HEK293 (cell line): ENCODE results near the gene B4GALT6.

ENCODE experiments used
- CTCF ChIA-PET: fragments of 350-600 bp; formaldehyde crosslinking; extraction: SDS; loops from one replicate; lab custom pipeline; 2021; ENCODE audit warnings: antibody characterized with exemption; lab: Yijun Ruan, JAX
- POLR2A ChIA-PET: fragments of 300-600 bp; formaldehyde crosslinking; extraction: SDS; loops from one replicate; lab custom pipeline; 2020; ENCODE audit warnings: antibody characterized with exemption, inconsistent platforms; lab: Yijun Ruan, JAX
- H3K27ac ChIP-seq: fragments of 200-500 bp; sonication (Bioruptor generic); 2 replicates; pipeline ENCODE4 v1.5.1; 2014; ENCODE audit warnings: low read depth, low read length, control low read depth, inconsistent platforms; ENCODE audit errors: extremely low read depth
- H3K36me3 ChIP-seq, 2 experiments: fragments of 200-500 bp in 1 of 2; sonication (Bioruptor generic) in 1 of 2; 1 replicate in 1 of 2; 2 replicates in 1 of 2; pipeline ENCODE4 v1.5.1; 2014 to 2017; ENCODE audit warnings: inconsistent platforms in 2 of 2, low read length in 2 of 2; ENCODE audit not compliant: control insufficient read depth in 2 of 2, insufficient read depth in 1 of 2
- H3K4me1 ChIP-seq: fragments of 200-500 bp; sonication (Bioruptor generic); 2 replicates; pipeline ENCODE4 v1.5.1; 2014; ENCODE audit warnings: mild to moderate bottlenecking, low read length, inconsistent platforms; ENCODE audit not compliant: control insufficient read depth, insufficient read depth
- H3K4me3 ChIP-seq: 2 replicates; pipeline ENCODE4 v1.5.1; 2011; ENCODE audit warnings: low read depth, mild to moderate bottlenecking, control low read depth, low read length, moderate library complexity
- H3K9me3 ChIP-seq: fragments of 200-500 bp; sonication (Bioruptor generic); 2 replicates; pipeline ENCODE4 v1.5.1; 2014; ENCODE audit warnings: low read depth, low read length, inconsistent platforms; ENCODE audit not compliant: control insufficient read depth, insufficient read depth
- KLF10 ChIP-seq: fragments of 450-650 bp; IDR thresholded peaks from 2 replicates; pipeline ENCODE4 v1.5.1; 2018; ENCODE audit warnings: missing biosample characterization, mild to moderate bottlenecking, missing genetic modification characterization
- KLF7 ChIP-seq: fragments of 450-650 bp; formaldehyde crosslinking; IDR thresholded peaks from 2 replicates; pipeline ENCODE4 v1.5.1; 2016; ENCODE audit warnings: missing biosample characterization, missing genetic modification characterization, borderline replicate concordance
- MEIS1 ChIP-seq: sonication (generic); formaldehyde crosslinking; IDR thresholded peaks from 2 replicates; pipeline ENCODE4 v1.8.1; 2022; ENCODE audit warnings: missing genetic modification reagents, mild to moderate bottlenecking, borderline replicate concordance
- SETDB1 ChIP-seq: IDR thresholded peaks from one replicate; pipeline ENCODE4 v1.6.1; 2017; ENCODE audit warnings: mild to moderate bottlenecking, low read length, moderate library complexity, mixed read lengths; ENCODE audit not compliant: insufficient read length
- ZBTB8A ChIP-seq: fragments of 450-650 bp; formaldehyde crosslinking; IDR thresholded peaks from 2 replicates; pipeline ENCODE4 v1.5.1; 2016; ENCODE audit warnings: missing biosample characterization, missing genetic modification characterization
- ZNF140 ChIP-seq: fragments of 450-650 bp; formaldehyde crosslinking; IDR thresholded peaks from 2 replicates; pipeline ENCODE4 v1.5.1; 2016; ENCODE audit warnings: missing biosample characterization, missing genetic modification characterization
- ZNF585B ChIP-seq: fragments of 450-650 bp; formaldehyde crosslinking; IDR thresholded peaks from 2 replicates; pipeline ENCODE4 v1.5.1; 2016; ENCODE audit warnings: missing biosample characterization, missing genetic modification characterization
- ZNF654 ChIP-seq: fragments of 450-650 bp; formaldehyde crosslinking; IDR thresholded peaks from 2 replicates; pipeline ENCODE4 v1.5.1; 2016; ENCODE audit warnings: low read depth, missing biosample characterization, missing genetic modification characterization
- ZNF664 ChIP-seq: fragments of 450-650 bp; formaldehyde crosslinking; IDR thresholded peaks from 2 replicates; pipeline ENCODE4 v1.5.1; 2016; ENCODE audit warnings: missing biosample characterization, missing genetic modification characterization
- ZNF670 ChIP-seq: fragments of 450-650 bp; formaldehyde crosslinking; IDR thresholded peaks from 2 replicates; pipeline ENCODE4 v1.5.1; 2016; ENCODE audit warnings: missing biosample characterization, missing genetic modification characterization, low read depth
- ZNF776 ChIP-seq: fragments of 450-650 bp; formaldehyde crosslinking; IDR thresholded peaks from 2 replicates; pipeline ENCODE4 v1.5.0; 2017; ENCODE audit warnings: missing biosample characterization, missing genetic modification characterization, borderline replicate concordance
- ZNF785 ChIP-seq: fragments of 450-650 bp; formaldehyde crosslinking; IDR thresholded peaks from 2 replicates; pipeline ENCODE4 v1.5.1; 2016; ENCODE audit warnings: missing biosample characterization, missing genetic modification characterization
- TF ChIP-seq, protein P1 (sequence below): fragments of 450-650 bp; formaldehyde crosslinking; IDR thresholded peaks from 2 replicates; pipeline ENCODE4 v1.5.1; 2017; ENCODE audit warnings: missing biosample characterization, missing genetic modification characterization
- TF ChIP-seq, protein P2 (sequence below): fragments of 450-650 bp; IDR thresholded peaks from 2 replicates; pipeline ENCODE4 v1.5.1; 2018; ENCODE audit warnings: missing biosample characterization, missing genetic modification characterization
- TF ChIP-seq, protein P3 (sequence below): fragments of 450-650 bp; formaldehyde crosslinking; IDR thresholded peaks from 2 replicates; pipeline ENCODE4 v1.5.1; 2016; ENCODE audit warnings: missing biosample characterization, missing genetic modification characterization
- TF ChIP-seq, protein P4 (sequence below): fragments of 450-650 bp; formaldehyde crosslinking; IDR thresholded peaks from 2 replicates; pipeline ENCODE4 v1.5.1; 2017; ENCODE audit warnings: missing biosample characterization, missing genetic modification characterization
- TF ChIP-seq, protein P5 (sequence below): fragments of 450-650 bp; formaldehyde crosslinking; IDR thresholded peaks from 2 replicates; pipeline ENCODE4 v1.5.1; 2016; ENCODE audit warnings: missing biosample characterization, missing genetic modification characterization

Gene B4GALT6

DNA sequence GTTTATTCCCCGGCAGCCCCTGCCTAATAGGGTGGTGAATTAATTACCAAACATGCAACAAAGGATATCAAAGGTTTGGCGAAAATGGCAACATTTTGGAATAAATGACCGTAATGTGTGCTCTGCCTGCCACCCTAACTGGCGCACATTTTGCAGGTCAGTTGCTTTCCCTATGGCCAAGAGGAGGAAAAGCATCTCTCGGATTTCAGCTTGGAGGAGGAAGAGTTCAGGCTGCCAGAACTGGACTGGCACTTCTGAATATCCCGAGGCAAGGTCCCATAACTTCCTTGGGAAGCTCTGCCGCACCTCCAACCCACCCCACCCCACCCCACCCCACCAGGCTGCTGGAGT lies 39.2 kb upstream of the B4GALT6 start (continued):
- TF ChIP-seq, protein P1, sequence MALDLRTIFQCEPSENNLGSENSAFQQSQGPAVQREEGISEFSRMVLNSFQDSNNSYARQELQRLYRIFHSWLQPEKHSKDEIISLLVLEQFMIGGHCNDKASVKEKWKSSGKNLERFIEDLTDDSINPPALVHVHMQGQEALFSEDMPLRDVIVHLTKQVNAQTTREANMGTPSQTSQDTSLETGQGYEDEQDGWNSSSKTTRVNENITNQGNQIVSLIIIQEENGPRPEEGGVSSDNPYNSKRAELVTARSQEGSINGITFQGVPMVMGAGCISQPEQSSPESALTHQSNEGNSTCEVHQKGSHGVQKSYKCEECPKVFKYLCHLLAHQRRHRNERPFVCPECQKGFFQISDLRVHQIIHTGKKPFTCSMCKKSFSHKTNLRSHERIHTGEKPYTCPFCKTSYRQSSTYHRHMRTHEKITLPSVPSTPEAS, result no peak

DNA sequence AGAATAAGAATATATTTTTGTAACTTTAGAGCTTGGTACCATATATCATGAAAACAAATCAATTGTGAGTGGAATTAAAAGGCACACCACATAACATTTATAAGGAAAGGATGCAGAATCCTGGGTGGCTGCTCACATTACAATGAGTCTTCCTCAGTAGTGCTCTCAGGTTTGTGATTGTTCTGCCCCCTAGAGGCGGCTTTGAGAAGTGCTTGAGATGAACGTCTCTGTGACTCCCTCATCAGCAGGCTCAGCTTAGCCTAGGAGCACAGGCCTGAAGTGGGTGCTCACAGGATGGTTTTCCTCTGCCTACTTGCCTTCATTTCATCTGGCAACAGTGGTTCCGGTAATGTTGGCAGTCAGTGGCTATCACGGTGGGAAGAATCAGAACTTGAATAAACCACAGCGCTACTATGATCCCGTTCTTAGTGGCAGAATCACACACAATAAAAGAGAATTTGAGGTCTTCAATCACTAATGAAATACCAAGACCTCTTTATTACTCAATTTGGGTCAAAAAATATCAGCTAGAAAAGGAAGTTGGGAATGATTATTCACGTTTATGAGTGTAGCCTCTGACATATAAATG lies 38.1 kb upstream of the B4GALT6 start:
- POLR2A ChIA-PET, result no interaction called here
- CTCF ChIA-PET, result interaction anchor here (0.5 to 4.9 kb wide), 61 partner anchors 9 to 1705 kb away, joined by 3 to 80 read pairs (median 4); partner anchors contain the start of gene B4GALT6
- TF ChIP-seq, protein P2, sequence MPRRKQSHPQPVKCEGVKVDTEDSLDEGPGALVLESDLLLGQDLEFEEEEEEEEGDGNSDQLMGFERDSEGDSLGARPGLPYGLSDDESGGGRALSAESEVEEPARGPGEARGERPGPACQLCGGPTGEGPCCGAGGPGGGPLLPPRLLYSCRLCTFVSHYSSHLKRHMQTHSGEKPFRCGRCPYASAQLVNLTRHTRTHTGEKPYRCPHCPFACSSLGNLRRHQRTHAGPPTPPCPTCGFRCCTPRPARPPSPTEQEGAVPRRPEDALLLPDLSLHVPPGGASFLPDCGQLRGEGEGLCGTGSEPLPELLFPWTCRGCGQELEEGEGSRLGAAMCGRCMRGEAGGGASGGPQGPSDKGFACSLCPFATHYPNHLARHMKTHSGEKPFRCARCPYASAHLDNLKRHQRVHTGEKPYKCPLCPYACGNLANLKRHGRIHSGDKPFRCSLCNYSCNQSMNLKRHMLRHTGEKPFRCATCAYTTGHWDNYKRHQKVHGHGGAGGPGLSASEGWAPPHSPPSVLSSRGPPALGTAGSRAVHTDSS (tag by site-specific recombination), result peak; percentile 85
- peak; percentile 55 for TF ChIP-seq ZNF654 (tag by site-specific recombination)
- TF ChIP-seq, protein P3, sequence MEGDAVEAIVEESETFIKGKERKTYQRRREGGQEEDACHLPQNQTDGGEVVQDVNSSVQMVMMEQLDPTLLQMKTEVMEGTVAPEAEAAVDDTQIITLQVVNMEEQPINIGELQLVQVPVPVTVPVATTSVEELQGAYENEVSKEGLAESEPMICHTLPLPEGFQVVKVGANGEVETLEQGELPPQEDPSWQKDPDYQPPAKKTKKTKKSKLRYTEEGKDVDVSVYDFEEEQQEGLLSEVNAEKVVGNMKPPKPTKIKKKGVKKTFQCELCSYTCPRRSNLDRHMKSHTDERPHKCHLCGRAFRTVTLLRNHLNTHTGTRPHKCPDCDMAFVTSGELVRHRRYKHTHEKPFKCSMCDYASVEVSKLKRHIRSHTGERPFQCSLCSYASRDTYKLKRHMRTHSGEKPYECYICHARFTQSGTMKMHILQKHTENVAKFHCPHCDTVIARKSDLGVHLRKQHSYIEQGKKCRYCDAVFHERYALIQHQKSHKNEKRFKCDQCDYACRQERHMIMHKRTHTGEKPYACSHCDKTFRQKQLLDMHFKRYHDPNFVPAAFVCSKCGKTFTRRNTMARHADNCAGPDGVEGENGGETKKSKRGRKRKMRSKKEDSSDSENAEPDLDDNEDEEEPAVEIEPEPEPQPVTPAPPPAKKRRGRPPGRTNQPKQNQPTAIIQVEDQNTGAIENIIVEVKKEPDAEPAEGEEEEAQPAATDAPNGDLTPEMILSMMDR, result peak; percentile 52; the same call in 1 of the 2 replicates
- TF ChIP-seq KLF7 (tag by site-specific recombination), result no peak
- Histone ChIP-seq H3K4me3 (no peak overlapping the region), H3K9me3 (no peaks in the 10 kb centered on the region), H3K4me1 (no peaks in the 10 kb centered on the region), H3K27ac (no peak overlapping the region), H3K36me3 (no peaks in the 10 kb centered on the region)

DNA sequence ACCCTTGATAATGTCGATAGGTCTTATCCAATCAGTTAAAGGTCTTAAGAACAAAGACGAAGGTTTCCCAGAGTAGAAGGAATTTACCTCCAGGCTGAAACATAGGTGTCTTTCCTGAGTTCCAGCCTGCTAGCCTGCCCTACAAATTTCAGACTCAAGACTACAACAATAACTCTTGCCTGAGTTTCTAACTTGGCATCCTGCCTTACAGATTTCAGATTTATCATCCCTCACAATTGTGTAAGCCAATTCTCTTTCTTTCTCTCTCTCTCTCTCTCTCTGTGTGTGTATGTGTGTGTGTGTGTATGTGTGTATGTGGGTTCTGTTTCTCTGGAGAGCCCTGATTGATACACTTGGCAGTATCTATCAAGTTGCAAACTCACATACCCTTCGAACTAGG lies 37.2 kb upstream of the B4GALT6 start:
- Histone ChIP-seq H3K4me1 (no peaks in the 10 kb centered on the region), H3K9me3 (no peaks in the 10 kb centered on the region), H3K4me3 (no peak overlapping the region)
- CTCF ChIA-PET, result interaction anchor here (0.5 to 4.9 kb wide), 40 partner anchors 9 to 751 kb away, joined by 3 to 80 read pairs (median 5); partner anchors contain the start of gene B4GALT6
- TF ChIP-seq, protein P4, sequence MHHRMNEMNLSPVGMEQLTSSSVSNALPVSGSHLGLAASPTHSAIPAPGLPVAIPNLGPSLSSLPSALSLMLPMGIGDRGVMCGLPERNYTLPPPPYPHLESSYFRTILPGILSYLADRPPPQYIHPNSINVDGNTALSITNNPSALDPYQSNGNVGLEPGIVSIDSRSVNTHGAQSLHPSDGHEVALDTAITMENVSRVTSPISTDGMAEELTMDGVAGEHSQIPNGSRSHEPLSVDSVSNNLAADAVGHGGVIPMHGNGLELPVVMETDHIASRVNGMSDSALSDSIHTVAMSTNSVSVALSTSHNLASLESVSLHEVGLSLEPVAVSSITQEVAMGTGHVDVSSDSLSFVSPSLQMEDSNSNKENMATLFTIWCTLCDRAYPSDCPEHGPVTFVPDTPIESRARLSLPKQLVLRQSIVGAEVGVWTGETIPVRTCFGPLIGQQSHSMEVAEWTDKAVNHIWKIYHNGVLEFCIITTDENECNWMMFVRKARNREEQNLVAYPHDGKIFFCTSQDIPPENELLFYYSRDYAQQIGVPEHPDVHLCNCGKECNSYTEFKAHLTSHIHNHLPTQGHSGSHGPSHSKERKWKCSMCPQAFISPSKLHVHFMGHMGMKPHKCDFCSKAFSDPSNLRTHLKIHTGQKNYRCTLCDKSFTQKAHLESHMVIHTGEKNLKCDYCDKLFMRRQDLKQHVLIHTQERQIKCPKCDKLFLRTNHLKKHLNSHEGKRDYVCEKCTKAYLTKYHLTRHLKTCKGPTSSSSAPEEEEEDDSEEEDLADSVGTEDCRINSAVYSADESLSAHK (tag by site-specific recombination), result no peak
- TF ChIP-seq SETDB1 (no peak), ZBTB8A (tag by site-specific recombination) (no peak), ZNF664 (tag by site-specific recombination) (no peak), ZNF776 (no peak), ZNF785 (tag by site-specific recombination) (no peak), ZNF140 (tag by site-specific recombination) (no peak), KLF10 (tag by site-specific recombination) (no peak), ZNF670 (no peak), MEIS1 (CRISPR knock-in tag) (no peak), ZNF585B (no peak)
- TF ChIP-seq, protein P5, sequence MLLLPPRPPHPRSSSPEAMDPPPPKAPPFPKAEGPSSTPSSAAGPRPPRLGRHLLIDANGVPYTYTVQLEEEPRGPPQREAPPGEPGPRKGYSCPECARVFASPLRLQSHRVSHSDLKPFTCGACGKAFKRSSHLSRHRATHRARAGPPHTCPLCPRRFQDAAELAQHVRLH (tag by site-specific recombination), result no peak
- TF ChIP-seq, all 188 proteins: peak for 0
- Histone ChIP-seq H3K27ac (no peak overlapping the region), H3K36me3 (no peaks in the 10 kb centered on the region)
- POLR2A ChIA-PET, result no interaction called here
